HepG2 (cell line): ENCODE results near the gene AQP12A. TPM values are rescaled to one million over a fixed set of nuclear protein-coding genes. Genes with fewer than 3 reads are reported as not detected.

Experiments
- ATAC-seq: fragments of 200-7000 bp; cut with Tn5 transposase; 3 replicates; pipeline ENCODE4 v1.9.1; 2020; ENCODE audit warnings: mild to moderate bottlenecking, moderate library complexity
- BruUV-seq: library from RNA; stranded (reverse); fragments of 400-500 nt; replicated peaks from 2 replicates; lab custom pipeline; 2021; lab: Mats Ljungman, UMichigan
- CTCF ChIA-PET: fragments of 300-600 bp; formaldehyde crosslinking; extraction: SDS; loops from one replicate; lab custom pipeline; 2021; ENCODE audit warnings: low total read pairs, inconsistent platforms, low intra/inter-chr PET ratio; lab: Yijun Ruan, JAX
- POLR2A ChIA-PET: fragments of 350-600 bp; sonication (Branson Sonifier 250); formaldehyde crosslinking; loops from one replicate; lab custom pipeline; 2020; ENCODE audit warnings: antibody characterized with exemption, inconsistent platforms; lab: Yijun Ruan, JAX
- DNase-seq: peaks from one replicate; pipeline ENCODE4 v3.0.0-alpha.2; 2015; ENCODE audit warnings: low spot score
- FAIRE-seq: peaks from 3 replicates; lab custom pipeline; 2011; peaks lifted over from hg19 to GRCh38; lab: Jason Lieb, UNC
- H2AFZ ChIP-seq: one replicate; pipeline ENCODE4 v1.6.1; 2011; ENCODE audit warnings: low read length, inconsistent platforms
- H3K27ac ChIP-seq: fragments of 300-600 bp; 3 replicates; pipeline ENCODE4 v1.8.0; 2011; ENCODE audit warnings: mixed run types, mild to moderate bottlenecking, mixed read lengths, low read length, inconsistent platforms; ENCODE audit not compliant: insufficient read depth; ENCODE audit errors: extremely low read length
- H3K27me3 ChIP-seq, 2 experiments: fragments of 200-600 bp in 1 of 2; 2 replicates in 1 of 2; 3 replicates in 1 of 2; pipeline versions ENCODE4 v1.6.0 to v1.8.0; 2011; ENCODE audit warnings: low read length in 2 of 2, mild to moderate bottlenecking in 2 of 2, moderate library complexity in 2 of 2, inconsistent platforms in 1 of 2; ENCODE audit not compliant: insufficient read depth in 2 of 2, control insufficient read depth in 1 of 2
- H3K36me3 ChIP-seq, 2 experiments: fragments of 200-600 bp in 1 of 2; replicated peaks in 1 of 2; 2 replicates in 1 of 2; 3 replicates in 1 of 2; pipeline versions ENCODE4 v1.5.1 to v1.8.0; 2011; ENCODE audit warnings: low read length in 2 of 2, inconsistent platforms in 1 of 2; ENCODE audit not compliant: insufficient read depth in 2 of 2, control insufficient read depth in 1 of 2
- H3K4me1 ChIP-seq: 2 replicates; pipeline ENCODE4 v1.5.1; 2012; ENCODE audit warnings: low read length, inconsistent platforms; ENCODE audit not compliant: insufficient read depth
- H3K4me2 ChIP-seq: 2 replicates; pipeline ENCODE4 v1.6.0; 2011; ENCODE audit warnings: low read depth, low read length, inconsistent platforms
- H3K4me3 ChIP-seq, 3 experiments: fragments of 200-600 bp in 1 of 3; sonication (generic), shearing (Covaris generic) in 1 of 3; replicated peaks in 1 of 3; 2 replicates each; pipeline ENCODE4 v1.5.1; 2011 to 2016; ENCODE audit warnings: low read length in 3 of 3, inconsistent platforms in 2 of 3, low read depth in 2 of 3, mild to moderate bottlenecking in 2 of 3, control low read depth in 1 of 3, mixed read lengths in 1 of 3; ENCODE audit not compliant: insufficient read depth in 1 of 3
- H3K79me2 ChIP-seq: one replicate; pipeline ENCODE4 v1.6.1; 2011; ENCODE audit warnings: low read length, inconsistent platforms; ENCODE audit not compliant: insufficient read depth
- H3K9ac ChIP-seq: 2 replicates; pipeline ENCODE4 v1.6.0; 2011; ENCODE audit warnings: mild to moderate bottlenecking, low read depth, low read length, inconsistent platforms; ENCODE audit not compliant: insufficient read depth
- H3K9me3 ChIP-seq: 2 replicates; pipeline ENCODE4 v1.5.1; 2012; ENCODE audit warnings: mild to moderate bottlenecking, low read length
- H4K20me1 ChIP-seq: 2 replicates; pipeline ENCODE4 v1.6.0; 2011; ENCODE audit warnings: inconsistent platforms, mild to moderate bottlenecking, low read length, moderate library complexity; ENCODE audit not compliant: insufficient read depth
- BCL6 ChIP-seq: IDR thresholded peaks from 2 replicates; pipeline ENCODE4 v1.6.1; 2016; ENCODE audit warnings: missing genetic modification reagents, missing compliant biosample characterization
- EZH2 ChIP-seq: conservative IDR thresholded peaks from 2 replicates; pipeline ENCODE4 v1.6.1; 2012; ENCODE audit warnings: mild to moderate bottlenecking, low read depth, low read length, moderate library complexity
- NFKBIZ ChIP-seq: IDR thresholded peaks from 2 replicates; pipeline ENCODE4 v1.6.1; 2018; ENCODE audit warnings: missing genetic modification reagents, missing compliant biosample characterization
- PTBP1 ChIP-seq: fragments of 200-400 bp; formaldehyde crosslinking; IDR thresholded peaks from 2 replicates; pipeline ENCODE4 v1.6.1; 2018; ENCODE audit warnings: low read length, low read depth; ENCODE audit not compliant: poor library complexity, severe bottlenecking
- RBAK ChIP-seq: sonication (generic); formaldehyde crosslinking; IDR thresholded peaks from 2 replicates; pipeline ENCODE4 v1.5.1; 2020; ENCODE audit warnings: mild to moderate bottlenecking, missing genetic modification reagents
- TAF1 ChIP-seq: sonication (generic); formaldehyde crosslinking; IDR thresholded peaks from 2 replicates; pipeline ENCODE4 v1.4.0; 2020; ENCODE audit warnings: missing genetic modification reagents
- ZBTB43 ChIP-seq: sonication (generic); formaldehyde crosslinking; conservative IDR thresholded peaks from 2 replicates; pipeline ENCODE4 v1.4.0; 2020; ENCODE audit warnings: missing genetic modification reagents
- ZNF543 ChIP-seq: sonication (generic); formaldehyde crosslinking; IDR thresholded peaks from 2 replicates; pipeline ENCODE4 v1.4.0; 2020; ENCODE audit warnings: mild to moderate bottlenecking, missing genetic modification reagents
- ZNF768 ChIP-seq: sonication (generic); formaldehyde crosslinking; IDR thresholded peaks from 2 replicates; pipeline ENCODE4 v1.4.0; 2020; ENCODE audit warnings: missing genetic modification reagents
- WGBS: methylation state at CpG from one replicate; pipeline ENCODE4 v1.1.6; 2017; ENCODE audit warnings: low lambda C conversion rate; 5-methylcytosine and 5-hydroxymethylcytosine counted together
- in situ Hi-C: cut with HindIII; loops from 2 replicates; pipeline ENCODE4 v1.10.0; 2017; ENCODE audit warnings: low pct_unique_long_range_greater_than_20kb; ENCODE audit not compliant: extremely low pct_ligation_motif_present
- intact Hi-C: fragments of 100-400 bp; cut with micrococcal nuclease; formaldehyde crosslinking; loops from one replicate; pipeline ENCODE4 v1.10.0; 2022; ENCODE audit not compliant: unreplicated experiment
- polyA plus RNA-seq, 8 experiments: library from polyadenylated mRNA; depleted of rRNA in 3 of 8; stranded (reverse) in 7 of 8; unstranded in 1 of 8; fragments of >200 nt; fragmentation: Illumina TruSeq in 4 of 8; extraction: Trizol in 4 of 8; gene quantifications; 2 replicates each; pipeline versions ENCODE4 v1.2.1 to v1.2.3, GENCODE V29; 2011 to 2016; ENCODE audit warnings: low read depth in 4 of 8, missing spikeins in 1 of 8, mixed read lengths in 1 of 8; ENCODE audit not compliant: insufficient read depth in 1 of 8
- total RNA-seq, 5 experiments: library from RNA; depleted of rRNA; stranded (reverse); fragments of >200 nt; fragmentation: Illumina TruSeq; extraction: Trizol; gene quantifications; 2 replicates each; pipeline ENCODE4 v1.2.3, GENCODE V29; 2016; ENCODE audit warnings: low read depth in 1 of 5

The AQP12A gene
- total and polyA plus RNA-seq, 2 of the 13 experiments (the other 11 are each of a cell fraction or from before 2014, with no cell fraction given), result not detected

- Histone ChIP-seq H3K79me2 (no peaks in the 10 kb centered on the region), H3K4me3 (no peak overlapping the region), H3K4me1 (no peaks in the 10 kb centered on the region), H4K20me1 (no peaks in the 10 kb centered on the region; the same call in 1 of the 2 replicates), H3K4me2 (no peak overlapping the region), H2AFZ (no peak overlapping the region), H3K9me3 (no peaks in the 10 kb centered on the region), H3K27ac (no peak overlapping the region), H3K36me3 (no peaks in the 10 kb centered on the region), H3K27me3 (peaks cover 53 to 93% of the 10 kb centered on the region in 2 experiments), H3K9ac (no peak overlapping the region)
- POLR2A ChIA-PET, result no interaction called here
- BruUV-seq, result no TSS peak
- intact Hi-C loops (no loop called here), in situ Hi-C loops (no loop called here)
- no peak for DNase-seq
- no peak for FAIRE-seq
- CTCF ChIA-PET, result no interaction called here
- ATAC-seq, result no peak; the same call in 2 of the 3 replicates
- TF ChIP-seq BCL6 (CRISPR knock-in tag) (no peak), RBAK (no peak), ZBTB43 (CRISPR knock-in tag) (no peak), ZNF543 (CRISPR knock-in tag) (no peak), EZH2 (0 out of 2 replicates have a peak, but pooled peaks have one; percentile 3), ZNF768 (0 out of 2 replicates have a peak, but pooled peaks have one; percentile 8), PTBP1 (no peak), NFKBIZ (CRISPR knock-in tag) (no peak), TAF1 (CRISPR knock-in tag) (no peak)
- 20% methylated on average over 11 of the region's 26 CpGs for WGBS
These were observed 22.5 kb downstream of the AQP12A start for GRCh38 chr2:240713928-240714746.
